GM19468 (cell line): ENCODE data around the gene ZNF77.
"Not testable (repeated sequence)": the region's sequence is repeated elsewhere in the genome, so short reads cannot be mapped to it uniquely, and the experiment has no call there.

ENCODE experiments used
- ATAC-seq: cut with Tn5 transposase; IDR thresholded peaks from one replicate; pipeline ENCODE4 v1.9.1; 2021; ENCODE audit warnings: mild to moderate bottlenecking, moderate library complexity, moderate number of reproducible peaks; ENCODE audit not compliant: unreplicated experiment; ENCODE audit errors: extremely low read depth

ZNF77 gene

DNA sequence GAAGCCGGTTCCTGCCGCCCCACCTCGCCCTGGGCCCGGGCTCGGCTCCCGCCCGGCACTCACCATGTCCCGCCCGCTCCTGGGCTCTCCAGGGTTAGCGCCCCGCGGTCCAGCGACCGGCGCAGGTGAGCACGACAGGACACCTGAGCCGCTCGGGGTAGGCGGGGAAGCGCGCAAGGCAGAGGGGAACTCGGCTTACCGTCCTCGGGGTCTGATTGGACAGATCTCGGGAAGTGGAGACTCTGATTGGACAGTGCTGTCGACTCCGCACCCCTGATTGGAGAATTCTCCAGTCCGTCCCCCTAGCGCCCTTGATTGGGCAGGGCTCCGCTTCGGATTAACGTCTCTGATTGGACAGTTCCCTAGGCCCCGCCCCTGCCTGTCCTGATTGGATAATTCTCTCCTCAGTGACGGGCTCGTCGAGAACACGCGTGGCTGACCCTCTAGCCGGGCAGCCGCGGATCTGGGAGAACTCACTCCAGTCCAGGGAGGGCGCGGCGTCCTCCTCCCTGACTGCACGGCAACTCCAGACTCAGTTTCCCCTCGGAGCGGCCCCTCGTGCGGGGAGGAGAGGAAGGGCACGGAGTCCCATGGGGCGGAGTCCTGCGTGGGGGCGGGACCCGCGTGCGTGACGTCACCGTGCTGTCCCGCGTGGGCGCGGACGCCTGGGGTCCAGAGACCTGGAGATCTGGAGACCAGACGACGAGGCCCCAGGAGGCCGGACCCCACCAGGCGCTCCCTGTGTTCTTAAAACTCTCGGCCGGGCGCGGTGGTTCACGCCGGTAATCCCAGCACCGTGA, at the start of gene ZNF77:
Gene ZNF77, minus strand, starts transcription at position 197 of the 800 bp plus-strand sequence. Its CDS starts 131 bp downstream, at position 66.
- ATAC-seq: peak; percentile 80

- ATAC-seq: no peak
These were observed 48.8 kb upstream of the ZNF77 start for GRCh38 chr19:2993579-2993978.

- no peak for ATAC-seq
These were observed 48.2 kb upstream of the ZNF77 start for GRCh38 chr19:2992958-2993357.

DNA sequence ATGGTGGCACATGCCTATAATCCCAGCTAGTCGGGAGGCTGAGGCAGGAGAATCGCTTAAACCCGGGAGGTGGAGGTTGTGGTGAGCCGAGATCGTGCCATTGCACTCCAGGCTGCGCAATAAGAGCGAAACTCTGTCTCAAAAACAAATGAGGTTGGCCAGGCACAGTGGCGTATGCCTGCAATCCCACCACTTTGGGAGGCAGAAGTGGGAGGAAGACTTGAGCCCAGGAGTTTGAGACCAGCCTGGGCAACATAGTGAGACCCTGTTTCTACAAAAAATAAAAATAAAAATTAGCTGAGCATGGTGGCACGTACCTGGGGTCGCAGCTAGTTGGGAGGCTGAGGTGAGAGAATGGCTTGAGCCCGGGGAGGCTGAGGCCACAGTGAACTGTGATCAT, 47.6 kb upstream of the ZNF77 start:
- not testable (repeated sequence) for ATAC-seq

GRCh38 chr19:2989236-2989946, 44.6 kb upstream of the ZNF77 start:
- no peak for ATAC-seq

DNA sequence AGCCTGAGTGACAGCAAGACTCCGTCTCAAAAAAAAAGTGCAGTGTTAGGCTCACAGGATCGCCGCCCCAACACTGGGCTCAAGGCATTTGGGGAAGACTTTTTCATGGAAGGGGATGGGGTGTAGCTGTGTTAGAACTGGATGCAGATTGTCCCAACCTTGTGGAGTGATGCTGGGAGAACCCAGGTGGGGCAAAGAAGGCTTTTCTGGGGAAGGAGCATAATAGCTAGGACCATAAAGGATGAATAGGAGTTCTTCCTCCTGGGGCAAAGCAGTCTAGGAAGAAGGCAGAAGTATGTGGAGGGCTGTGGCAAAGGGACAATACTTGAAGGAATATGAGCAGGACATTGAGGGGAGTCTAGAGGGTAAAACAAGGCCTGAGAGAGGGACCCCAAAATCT, 43.8 kb upstream of the ZNF77 start:
- ATAC-seq: no peak

DNA sequence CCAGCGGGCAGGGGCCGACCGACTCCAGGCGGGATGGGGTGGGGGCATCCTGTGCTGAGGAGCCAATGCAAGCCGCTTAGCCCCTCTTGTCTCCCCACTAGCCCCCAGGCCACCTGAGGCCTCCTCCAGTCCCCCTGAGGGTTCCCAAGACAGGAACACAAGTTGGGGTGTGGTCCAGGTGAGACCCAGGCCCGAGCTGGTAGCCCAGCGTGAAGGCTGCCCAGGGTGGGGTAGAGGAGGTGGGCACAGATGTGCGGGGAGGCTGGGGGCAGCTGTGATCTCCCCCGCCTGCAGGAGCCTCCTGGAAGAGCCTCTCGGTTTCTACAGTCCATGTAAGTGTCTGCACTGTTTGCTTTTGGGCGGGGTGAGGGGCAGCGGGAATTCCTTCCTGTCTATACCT, 43.0 kb upstream of the ZNF77 start:
- ATAC-seq: no peak

GRCh38 chr19:2986951-2987524, 42.3 kb upstream of the ZNF77 start:
- ATAC-seq: no peak

DNA sequence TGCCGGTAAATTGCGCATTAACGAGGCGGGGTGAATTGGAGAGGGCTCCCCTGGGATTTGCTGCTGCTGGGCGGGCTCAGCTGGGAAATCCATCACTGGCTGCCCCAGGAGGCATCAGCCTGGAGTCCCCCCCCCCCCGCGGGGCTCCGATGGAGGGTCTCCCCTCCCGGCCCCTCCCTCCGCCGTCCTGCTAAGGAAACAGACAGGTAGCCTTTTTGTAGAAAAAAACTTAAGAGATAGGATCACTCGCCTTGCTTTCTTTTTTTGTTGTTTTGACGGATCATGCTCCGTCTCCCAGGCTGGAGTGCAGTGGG, 39.4 kb upstream of the ZNF77 start:
- ATAC-seq: no peak

- no peak for ATAC-seq
These were observed 38.8 kb upstream of the ZNF77 start for GRCh38 chr19:2983351-2984214.

DNA sequence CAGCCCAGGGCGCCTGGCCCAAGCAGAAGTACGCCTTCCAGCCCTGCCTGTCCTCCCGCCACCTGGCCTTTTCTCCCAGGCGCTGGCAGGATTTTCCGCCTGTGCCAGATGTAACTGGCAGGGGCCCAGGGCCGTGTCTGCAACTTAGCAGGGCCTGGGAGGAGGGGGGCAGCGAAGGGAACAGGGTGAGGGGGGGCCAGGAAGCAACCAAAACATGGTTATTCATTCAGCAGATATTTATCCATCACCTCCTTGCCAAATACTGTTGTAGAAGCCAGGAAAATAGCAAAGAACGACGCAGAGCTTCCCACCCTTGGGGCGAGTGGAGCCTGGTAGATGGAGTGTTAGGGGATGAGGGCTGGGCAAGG, 38.2 kb upstream of the ZNF77 start:
- no peak for ATAC-seq

DNA sequence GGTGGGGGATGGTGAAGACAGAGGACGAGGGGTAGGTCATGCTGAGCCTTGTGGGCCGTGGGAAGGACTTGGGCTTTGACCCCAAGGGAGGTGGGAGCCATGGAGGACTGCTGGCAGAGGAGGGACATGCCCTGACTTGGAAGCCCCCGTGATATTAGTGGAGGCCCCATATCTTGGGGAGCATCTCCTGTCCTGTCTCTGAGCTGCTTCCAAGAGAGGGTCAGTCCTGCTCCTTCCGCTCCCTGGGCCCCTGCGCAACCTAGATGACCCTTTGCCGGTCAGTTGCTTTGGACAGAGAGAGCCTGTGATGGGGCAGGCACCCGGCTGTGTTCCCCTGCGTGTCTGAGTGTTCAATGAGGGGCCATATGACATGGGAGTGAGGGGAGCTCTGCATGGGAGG, 37.8 kb upstream of the ZNF77 start:
- ATAC-seq: no peak

DNA sequence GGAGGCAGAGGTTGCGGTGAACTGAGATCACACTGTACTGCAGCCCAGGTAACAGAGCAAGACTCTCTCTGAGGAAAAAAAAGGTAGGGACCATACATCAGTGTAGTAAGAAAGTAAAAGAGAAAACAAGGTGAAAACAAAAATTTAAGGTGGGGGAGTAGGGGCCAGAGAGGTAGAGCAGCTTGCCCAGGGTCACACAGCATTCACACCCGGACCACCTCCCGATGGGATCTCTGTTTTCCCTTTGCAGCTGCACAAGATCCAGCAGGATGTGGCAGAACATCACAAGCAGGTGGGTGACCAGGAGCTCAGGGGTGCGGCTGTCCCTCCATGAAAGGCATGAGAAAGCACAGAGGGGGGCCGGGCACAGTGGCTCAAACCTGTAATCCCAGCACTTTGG, 37.1 kb upstream of the ZNF77 start:
- no peak for ATAC-seq

- ATAC-seq: no peak
These were observed 34.0 kb upstream of the ZNF77 start for GRCh38 chr19:2978772-2979171.

GRCh38 chr19:2978166-2978767, 33.5 kb upstream of the ZNF77 start:
- ATAC-seq: no peak

- ATAC-seq: no peak
These were observed 33.0 kb upstream of the ZNF77 start for GRCh38 chr19:2977746-2978138.

DNA sequence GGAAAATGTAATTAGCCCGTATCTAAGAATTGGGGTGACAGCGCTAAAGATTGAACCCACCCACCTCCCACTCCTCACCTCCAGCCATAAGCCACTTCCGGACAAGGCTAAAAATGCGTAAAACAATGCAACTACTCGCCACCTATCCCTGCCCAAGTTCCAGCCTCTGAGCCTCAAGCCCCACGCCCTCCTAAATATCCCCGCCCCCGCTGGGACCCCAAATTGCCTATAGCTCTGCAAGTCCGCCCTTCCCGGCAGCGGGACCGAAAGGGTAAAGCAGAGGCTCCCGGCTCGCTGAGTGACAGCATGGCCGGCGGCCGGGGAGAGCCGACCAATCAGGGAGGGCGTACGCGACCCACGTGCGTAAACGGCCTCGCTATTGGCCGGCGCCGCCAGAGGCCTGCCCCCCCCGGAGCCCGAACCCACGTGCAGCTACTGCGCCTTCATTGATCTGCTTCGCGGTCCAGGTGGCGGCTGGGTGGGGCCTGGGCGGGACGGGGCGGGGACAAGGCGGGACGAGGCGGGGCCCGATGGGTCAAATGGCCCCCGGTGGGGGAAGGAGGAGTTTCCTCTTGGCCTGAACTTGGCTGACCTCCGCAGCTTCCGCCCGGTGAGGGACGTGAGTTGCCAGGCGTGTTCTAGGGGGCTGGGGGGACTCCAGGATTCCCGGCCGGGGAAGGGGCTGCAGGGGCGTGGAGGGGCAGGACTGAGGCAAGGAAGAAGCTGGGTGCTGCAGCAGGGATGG, 32.4 kb upstream of the ZNF77 start, which contains the start of gene TLE6:
Gene TLE6, plus strand, starts transcription at position 564 of the 745 bp plus-strand sequence. CDS start 670 bp downstream, outside the sequence.
- ATAC-seq: peak; percentile 84

DNA sequence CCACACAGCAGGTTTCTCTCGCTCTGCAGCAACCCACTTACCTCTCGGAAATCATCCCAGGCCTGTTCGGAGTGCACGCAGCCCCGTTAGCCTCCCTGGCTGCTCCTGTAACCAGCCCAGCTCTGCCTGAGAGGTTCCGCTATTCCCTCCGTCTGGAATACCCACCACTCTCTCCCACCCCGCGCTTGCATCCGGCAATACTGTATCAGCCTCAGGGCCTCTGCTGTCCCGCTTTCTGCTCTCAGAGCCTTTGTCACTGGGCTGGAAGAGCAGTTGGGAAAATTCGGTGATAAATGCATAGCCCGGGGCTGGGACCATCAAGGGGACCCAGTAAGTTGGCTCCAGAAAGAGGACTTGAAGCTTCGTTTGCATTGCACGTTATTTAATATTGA, 31.8 kb upstream of the ZNF77 start:
- no peak for ATAC-seq

- no peak for ATAC-seq
These were observed 29.7 kb upstream of the ZNF77 start for GRCh38 chr19:2974342-2975041.
